NCI-H1105 treated with DMSO at 0.1 percent for 48 hours (cell line): ENCODE data around the gene EIF4G2.
A peak's percentile ranks its signal among the peaks of the same experiment; 100 is the strongest.

Experiments
- DNase-seq: peaks from one replicate; lab custom pipeline; 2025; lab: John Stamatoyannopoulos, UW

Gene EIF4G2

DNA sequence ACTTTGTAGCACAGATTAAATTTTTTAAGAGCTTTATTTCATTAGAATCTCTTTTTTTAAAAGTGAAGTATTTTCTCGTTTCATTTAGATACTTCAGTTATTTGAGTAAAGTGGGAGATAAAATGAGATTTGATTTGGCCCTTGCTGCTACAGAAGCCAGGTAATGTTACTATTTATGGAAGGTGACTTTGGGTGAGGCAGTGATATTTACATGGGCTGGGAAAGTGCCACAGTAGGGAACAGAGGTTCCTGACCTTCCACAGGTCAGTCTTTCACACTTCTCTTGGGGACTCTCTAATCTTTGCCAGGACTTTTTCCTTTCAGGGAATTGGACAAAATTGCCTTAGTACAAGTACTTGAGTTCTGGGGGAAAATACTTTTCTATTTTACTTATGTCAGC is 37.3 kb downstream of the EIF4G2 start:
- no peak for DNase-seq

DNA sequence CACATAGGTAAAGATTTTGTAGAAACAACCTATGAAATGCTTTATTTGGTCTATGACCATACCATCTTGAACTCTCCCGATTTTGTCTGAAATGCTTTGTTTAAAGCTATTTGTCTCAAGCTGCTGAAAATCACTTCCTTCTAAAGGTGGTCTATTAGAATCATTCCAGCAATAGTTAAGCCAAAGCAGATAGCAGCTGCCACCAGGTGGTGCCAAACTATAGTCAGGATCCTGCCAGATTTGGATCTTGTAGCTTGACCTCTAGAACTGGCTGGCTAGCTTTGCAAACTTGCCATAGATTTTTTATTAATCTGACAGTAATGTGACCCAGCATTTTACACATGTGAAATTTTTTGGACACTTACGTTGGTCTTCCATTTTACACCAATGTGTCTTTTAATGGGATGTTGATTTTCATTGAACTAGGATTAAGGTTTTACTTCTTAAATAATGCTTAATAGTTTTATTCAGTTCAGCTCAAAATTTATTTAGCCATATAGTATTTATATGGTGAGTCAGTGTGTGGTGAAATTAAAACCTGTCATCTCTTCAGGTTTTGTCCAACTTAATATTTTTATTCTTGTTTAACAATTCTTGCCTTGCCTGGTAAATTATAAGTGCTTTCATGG is 38.0 kb downstream of the EIF4G2 start:
- DNase-seq, result peak; percentile 46

DNA sequence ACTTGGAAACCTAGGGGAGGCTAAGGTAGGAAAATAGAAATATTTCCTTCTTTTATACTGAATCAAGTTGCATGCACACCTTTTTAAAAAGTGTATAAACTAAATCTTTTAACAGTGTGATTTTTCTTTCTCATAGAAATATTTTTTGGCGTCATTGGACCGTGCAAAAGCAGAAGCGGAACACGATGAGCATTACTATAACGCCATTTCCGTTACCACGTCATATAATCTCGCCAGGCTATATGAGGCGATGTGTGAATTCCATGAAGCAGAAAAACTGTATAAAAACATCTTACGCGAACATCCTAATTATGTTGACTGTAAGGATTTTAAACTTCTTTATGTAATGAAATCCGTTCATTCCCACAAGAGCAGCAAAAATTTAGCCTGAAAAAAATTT is 44.3 kb downstream of the EIF4G2 start:
- DNase-seq, result no peak

DNA sequence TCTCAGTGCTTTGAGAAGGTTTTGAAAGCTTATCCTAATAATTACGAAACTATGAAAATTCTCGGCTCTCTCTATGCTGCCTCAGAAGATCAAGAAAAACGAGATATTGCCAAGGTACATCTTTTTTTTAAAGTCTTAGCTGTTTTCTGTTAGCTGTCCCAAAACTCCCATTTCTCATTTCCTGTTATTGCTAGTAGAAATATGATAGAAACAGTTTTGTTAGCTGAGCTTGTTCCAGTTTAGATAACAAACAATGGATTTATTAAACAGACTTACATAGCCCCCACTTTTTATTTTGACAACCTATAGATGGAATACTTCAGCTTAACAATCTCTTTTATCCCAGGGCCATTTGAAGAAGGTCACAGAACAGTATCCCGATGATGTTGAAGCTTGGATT is 45.0 kb downstream of the EIF4G2 start:
- no peak for DNase-seq

DNA sequence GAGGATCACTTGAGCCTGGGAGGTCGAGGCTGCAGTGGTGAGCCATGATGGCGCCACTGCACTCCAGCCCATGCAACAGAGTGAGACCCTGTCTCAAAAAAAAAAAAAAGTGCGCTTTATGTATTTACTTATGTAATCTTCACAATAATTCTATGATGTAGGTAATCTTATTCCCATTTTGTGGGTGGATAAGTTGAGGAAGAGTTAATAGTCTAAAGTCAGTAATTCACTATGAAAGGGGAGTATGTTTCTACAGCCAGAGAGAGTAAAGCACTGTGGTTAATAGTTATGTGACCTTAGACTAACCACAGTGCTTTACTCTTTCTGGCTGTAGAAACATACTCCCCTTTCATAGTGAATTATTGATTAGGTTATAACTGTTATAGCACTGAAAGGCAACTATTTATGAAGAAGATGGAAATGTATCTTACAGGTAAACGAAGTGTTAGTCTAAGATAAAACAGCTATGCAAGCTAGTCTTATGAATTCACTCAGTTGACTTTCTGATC is 45.8 kb downstream of the EIF4G2 start:
- no peak for DNase-seq

DNA sequence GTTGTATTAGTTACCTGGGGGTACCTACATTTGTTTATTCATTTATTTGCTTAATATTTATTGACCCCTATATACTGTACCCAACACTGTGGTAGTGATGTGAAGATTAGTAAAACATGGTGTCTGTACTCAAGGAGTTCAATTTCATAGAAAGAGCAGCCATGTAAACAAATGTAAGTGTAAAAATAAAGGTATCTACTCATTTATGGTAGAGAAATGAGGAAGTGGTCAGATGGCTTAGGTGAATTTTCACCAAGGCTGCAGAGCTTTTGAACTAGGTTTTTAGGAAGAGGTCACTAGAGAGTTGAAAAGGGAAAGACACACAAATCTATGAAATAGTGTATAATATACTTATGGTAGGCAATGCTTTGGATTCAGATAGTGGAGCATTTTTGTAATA is 46.5 kb downstream of the EIF4G2 start:
- no peak for DNase-seq

DNA sequence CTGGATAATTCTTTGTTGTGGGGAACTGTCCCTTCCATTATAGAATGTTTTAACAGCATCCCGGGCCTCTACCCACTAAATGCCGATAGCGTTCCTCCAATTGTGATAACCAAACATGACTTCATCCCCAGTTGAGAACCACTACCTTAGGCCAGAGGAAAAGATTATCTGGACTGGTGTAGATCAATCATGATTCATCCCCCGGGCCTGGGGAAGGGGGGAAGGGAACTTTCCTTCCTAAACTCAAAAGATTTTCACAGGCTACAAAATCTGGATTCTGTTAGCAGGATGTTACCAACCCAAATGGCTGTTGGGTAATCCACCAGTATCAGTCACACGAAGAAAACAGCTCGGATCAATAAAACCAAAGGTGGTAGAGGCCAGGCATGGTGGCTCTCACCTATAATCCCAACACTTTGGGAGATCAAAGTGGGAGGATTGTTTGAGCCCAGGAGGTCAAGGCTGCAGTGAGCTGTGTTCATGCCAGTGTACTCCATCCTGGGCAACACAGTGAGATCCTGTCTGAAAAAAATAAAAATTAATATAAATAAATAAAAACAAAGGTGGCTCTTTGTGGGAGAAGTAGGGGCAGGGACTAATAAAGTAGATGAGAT is 47.5 kb downstream of the EIF4G2 start:
- DNase-seq, result no peak

DNA sequence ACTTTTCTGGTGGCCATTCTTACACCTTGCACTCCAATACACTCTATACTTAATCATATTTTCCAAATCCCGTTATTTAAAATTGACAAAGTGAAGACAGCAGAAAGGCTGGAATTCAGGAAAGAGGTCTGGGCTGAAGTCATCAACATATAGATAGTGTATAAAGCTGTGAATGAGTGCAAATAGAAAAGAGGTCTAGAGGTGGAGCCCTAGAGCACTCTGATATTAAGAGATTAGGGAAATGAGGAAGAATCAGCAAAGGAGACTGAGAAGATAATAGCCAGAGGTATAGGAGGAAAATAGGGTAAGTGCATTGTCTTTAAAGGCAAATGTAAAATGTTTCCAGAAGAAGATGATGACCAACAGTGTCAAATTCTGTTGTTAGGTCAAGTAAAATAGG is 49.8 kb downstream of the EIF4G2 start:
- DNase-seq, result no peak

DNA sequence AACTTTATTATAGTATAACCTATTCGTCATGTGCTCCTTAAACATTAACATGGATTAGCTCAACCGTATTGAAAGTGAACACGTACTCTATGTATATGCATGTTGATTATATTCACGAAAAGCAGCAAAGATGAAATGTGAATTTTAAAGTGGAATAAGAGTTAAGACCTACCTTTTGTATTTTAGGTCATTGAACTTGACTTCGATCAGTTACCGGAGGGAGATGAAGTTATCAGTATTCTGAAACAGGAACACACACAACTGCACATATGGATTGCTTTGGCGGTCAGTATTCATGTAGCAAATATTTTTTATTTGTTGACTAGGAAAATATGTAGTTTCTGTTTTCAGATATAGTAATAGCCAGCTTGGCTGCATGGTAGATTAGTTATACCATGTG is 56.2 kb downstream of the EIF4G2 start:
- no peak for DNase-seq

DNA sequence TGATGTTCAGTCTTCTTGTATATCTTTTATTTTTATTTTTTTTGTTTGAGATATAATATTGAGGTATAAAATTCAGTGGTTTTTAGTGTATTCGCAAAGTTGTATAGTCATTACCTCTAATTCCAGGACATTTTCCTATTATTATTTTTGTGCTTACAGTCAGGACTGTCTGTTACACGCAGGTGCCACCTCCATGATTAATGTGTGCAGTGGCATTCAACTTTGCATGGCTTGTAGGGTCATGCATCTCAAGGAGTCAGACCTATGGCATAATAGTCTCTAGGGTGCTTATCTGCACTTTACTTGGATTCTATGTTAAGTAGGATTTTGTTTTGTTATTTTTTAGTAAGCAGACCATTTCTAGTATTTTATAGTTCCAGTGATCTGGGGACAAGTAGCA is 56.7 kb downstream of the EIF4G2 start:
- no peak for DNase-seq

DNA sequence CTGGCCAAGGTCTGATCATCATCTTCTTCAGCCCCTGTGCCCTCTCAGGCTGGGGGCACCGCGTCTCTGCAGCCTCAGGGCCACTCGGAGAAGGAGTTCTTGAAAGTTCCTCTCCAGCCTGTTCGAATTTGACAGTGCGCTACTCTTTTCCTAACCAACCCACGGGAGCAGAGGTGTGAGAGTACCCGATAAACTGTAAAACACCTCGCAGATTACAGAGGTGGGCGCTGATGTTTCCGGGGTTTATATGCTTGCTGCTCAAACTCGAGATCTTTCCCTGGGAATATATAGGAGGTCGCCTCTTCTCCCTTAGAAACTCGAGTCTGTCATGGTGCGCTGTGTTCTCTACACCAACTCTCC is 57.2 kb downstream of the EIF4G2 start:
- DNase-seq, result peak; percentile 17

DNA sequence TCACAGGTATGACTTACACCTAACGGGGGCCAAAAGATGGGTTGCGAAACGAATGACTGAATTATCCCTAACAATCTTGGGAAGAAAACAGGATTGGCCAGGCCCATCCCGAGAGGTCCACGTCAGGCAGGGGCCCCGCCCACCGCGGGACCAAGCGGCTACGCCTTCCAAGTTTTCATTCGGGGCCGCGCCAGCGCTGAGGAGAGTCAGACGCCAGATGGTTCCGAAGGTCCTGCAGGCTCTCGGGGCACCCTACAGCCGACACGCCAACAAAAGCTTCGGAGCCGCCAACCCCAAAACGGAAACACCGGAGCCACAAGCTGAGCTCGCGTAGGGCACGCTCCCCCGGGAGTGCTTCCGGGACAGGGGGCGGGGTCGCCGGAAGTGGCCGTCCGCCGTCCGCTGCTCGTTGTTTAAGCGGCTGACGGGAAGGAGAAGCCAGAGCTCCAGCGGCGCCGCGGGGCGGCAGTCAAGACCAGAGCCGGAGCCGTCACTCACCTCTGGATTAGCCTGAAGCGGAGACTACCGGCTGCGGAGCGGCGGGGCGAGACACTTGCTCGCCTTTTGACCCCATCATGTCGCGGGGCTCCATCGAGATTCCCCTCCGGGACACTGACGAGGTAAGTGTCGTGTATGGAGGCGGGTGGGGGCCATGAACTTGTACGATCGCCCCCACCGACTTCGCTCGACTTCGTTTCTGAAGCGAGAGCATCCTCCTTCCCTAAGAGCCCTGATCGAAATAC is 57.7 kb downstream of the EIF4G2 start, which contains the start of gene CTR9:
TSS of gene CTR9 (plus strand) at position 409 of the 743 bp plus-strand sequence. CDS start at position 576, 167 bp downstream.
- DNase-seq, result peak; percentile 96

DNA sequence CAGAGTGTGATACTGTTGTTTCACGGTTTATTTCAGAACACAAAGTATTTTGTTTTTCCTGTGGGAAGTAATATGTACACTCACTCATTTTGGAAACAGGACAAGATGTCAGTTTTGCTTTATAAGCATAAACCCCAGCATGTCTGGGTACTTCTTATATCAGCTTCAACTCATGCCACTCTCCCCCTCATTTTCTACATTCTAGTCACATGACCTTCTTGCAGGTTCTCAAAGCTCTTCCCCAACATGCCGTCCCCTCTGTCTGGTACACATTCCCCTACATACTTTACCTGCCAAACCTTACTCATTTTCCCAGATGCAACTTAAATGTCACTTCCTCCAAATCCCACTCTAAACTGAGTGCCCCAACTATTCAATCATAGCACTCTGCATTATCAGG is 59.2 kb downstream of the EIF4G2 start:
- no peak for DNase-seq

DNA sequence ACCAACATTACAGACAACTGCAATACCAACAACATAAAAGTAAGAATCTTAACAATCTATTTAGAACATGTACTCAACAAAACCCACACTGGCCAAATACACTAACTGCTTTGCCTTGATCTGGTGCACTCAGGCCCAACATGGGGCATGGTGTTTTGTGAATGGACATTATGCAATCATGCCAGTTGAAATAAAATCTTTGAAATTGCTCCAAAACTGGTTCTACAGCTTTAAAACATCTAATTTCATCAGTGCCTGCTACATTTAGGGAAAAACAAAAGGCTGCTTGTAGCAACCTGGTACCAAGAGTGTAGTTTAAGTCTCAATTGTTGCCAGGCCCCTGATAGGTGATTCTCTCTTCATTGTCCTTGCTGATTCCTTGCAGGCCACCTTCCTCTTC is 61.0 kb downstream of the EIF4G2 start:
- no peak for DNase-seq
